ENCODE data around the gene STRIT1. TPM values are rescaled to one million over a fixed set of nuclear protein-coding genes. Genes with fewer than 3 reads are reported as not detected.

Gene STRIT1
- total RNA-seq (not detected), polyA plus RNA-seq (1 to 10 TPM in 1 of 3 donors, not detected in 2; 1.4 TPM)
- long read RNA-seq, donor 1, partial matches to known transcripts, result 0 of 1 reads
- long read RNA-seq, donor 1, other reads (novel, unspliced or antisense), result 0 of 1 reads
- long read RNA-seq, donor 2, result 0 reads
- long read RNA-seq, donor 3, result 0 reads
- long read RNA-seq, donor 4, result 0 reads
- long read RNA-seq, donor 5, result 0 reads
- long read RNA-seq, donor 6, result 0 reads
- long read RNA-seq, donor 7, result 0 reads
- long read RNA-seq, donor 8, result 0 reads
- long read RNA-seq, donor 9, result 0 reads
- long read RNA-seq, donor 10, result 0 reads

DNA sequence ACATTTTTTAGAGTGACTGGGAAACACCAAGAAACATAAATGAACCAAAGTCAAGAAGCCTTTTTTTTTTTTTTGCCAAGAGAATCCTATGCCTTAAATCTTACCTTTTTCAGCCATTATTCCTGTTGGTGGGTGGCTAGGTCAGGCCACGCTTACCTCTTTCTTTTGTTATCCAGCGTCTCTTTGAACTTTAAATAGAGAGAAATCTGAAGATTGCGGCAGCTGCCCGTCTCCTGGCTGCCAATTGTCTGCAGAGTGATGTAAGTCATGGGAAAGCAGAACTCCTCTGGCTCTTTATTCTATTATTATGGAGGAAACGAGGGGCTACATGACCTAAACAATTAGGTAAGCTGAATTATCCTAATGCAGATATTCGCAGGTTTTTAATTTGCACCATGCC is at the start of gene STRIT1:
Gene STRIT1, minus strand, starts transcription at position 168 of the 400 bp plus-strand sequence.
- peaks cover 0 to 22% (median 11%) of the 10 kb centered on the region in 4 donors for H3K9me3 ChIP-seq
- no peaks in the 10 kb centered on the region for H3K36me3 ChIP-seq
- no peaks in the 10 kb centered on the region for H3K27me3 ChIP-seq
- WGBS, 5 donors, result 68 to 81% (median 74%) methylated on average over 6 of the region's 6 CpGs
- TF ChIP-seq POLR2A (IDR thresholded peaks at IDR 0.05) (no peak), EP300 (IDR thresholded peaks at IDR 0.05) (no peak), CTCF (IDR thresholded peaks at IDR 0.05) (no peak), POLR2AphosphoS5 (IDR thresholded peaks at IDR 0.05) (no peak)
- intact Hi-C loops (cut with DNase I; ENCODE audit: low total_unique reads), result no loop called here
- no peak within 1 kb of the TSS for H3K4me3 ChIP-seq
- no peak within 1 kb of the TSS for H3K27ac ChIP-seq
- no peaks in the 10 kb centered on the region for H3K4me1 ChIP-seq
- no peak for DNase-seq

DNA sequence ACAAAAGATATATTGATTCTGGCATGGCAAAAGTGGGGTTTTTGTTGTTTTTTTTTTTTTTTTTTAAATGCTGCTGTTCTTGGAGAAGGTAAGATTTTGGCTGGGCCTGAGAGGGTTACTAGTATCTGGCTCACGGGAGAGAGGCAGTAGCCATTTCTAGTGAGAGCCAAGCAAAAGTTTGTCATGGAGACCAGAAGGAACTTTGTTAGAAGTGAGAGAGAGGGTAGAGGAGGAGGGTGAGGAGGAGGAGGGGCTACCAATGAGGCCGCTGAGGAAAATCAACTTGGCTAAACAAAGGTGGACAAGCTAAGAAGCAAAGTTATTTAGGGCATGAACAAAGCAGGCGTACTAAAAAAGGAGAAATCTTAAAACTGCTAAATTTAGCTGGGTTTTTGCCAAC is 48.9 kb upstream of the STRIT1 start:
- Histone ChIP-seq H3K9me3 (no peaks in the 10 kb centered on the region), H3K4me3 (no peak overlapping the region), H3K27ac (no peak overlapping the region), H3K36me3 (no peaks in the 10 kb centered on the region), H3K4me1 (no peaks in the 10 kb centered on the region), H3K27me3 (no peaks in the 10 kb centered on the region)
- intact Hi-C loops (cut with DNase I; ENCODE audit: low total_unique reads), result no loop called here
- TF ChIP-seq POLR2A (IDR thresholded peaks at IDR 0.05) (no peak), CTCF (IDR thresholded peaks at IDR 0.05) (no peak), EP300 (IDR thresholded peaks at IDR 0.05) (no peak), POLR2AphosphoS5 (IDR thresholded peaks at IDR 0.05) (no peak)
- no peak for DNase-seq
- WGBS, 5 donors, result 57 to 68% (median 63%) methylated on average over 3 of the region's 3 CpGs

- TF ChIP-seq POLR2AphosphoS5 (IDR thresholded peaks at IDR 0.05), result no peak
- TF ChIP-seq POLR2A (IDR thresholded peaks at IDR 0.05), result no peak
- TF ChIP-seq EP300 (IDR thresholded peaks at IDR 0.05), result no peak
- TF ChIP-seq CTCF (IDR thresholded peaks at IDR 0.05), result no peak
- H3K36me3 ChIP-seq, result no peaks in the 10 kb centered on the region
- intact Hi-C loops (cut with DNase I; ENCODE audit: low total_unique reads), result no loop called here
Observed at GRCh38 chr3:155339052-155339451, 45.6 kb upstream of the STRIT1 start.

GRCh38 chr3:155335724-155336354 is 42.4 kb upstream of the STRIT1 start:
- H3K9me3 ChIP-seq, result no peaks in the 10 kb centered on the region
- no peaks in the 10 kb centered on the region for H3K27me3 ChIP-seq
- 73 to 81% (median 80%) methylated on average over 3 of the region's 3 CpGs for WGBS, 5 donors
- H3K27ac ChIP-seq, result no peak overlapping the region
- no peaks in the 10 kb centered on the region for H3K36me3 ChIP-seq
- H3K4me3 ChIP-seq, result no peak overlapping the region
- no peak for TF ChIP-seq EP300 (IDR thresholded peaks at IDR 0.05)
- TF ChIP-seq CTCF (IDR thresholded peaks at IDR 0.05), result no peak
- no peak for TF ChIP-seq POLR2A (IDR thresholded peaks at IDR 0.05)
- no peak for TF ChIP-seq POLR2AphosphoS5 (IDR thresholded peaks at IDR 0.05)
- intact Hi-C loops (cut with DNase I; ENCODE audit: low total_unique reads), result no loop called here
- H3K4me1 ChIP-seq, result no peaks in the 10 kb centered on the region
- DNase-seq, result no peak

More at GRCh38 chr3:155339052-155339451, 45.6 kb upstream of the STRIT1 start:
- no peak for DNase-seq
- Histone ChIP-seq H3K4me1 (no peaks in the 10 kb centered on the region), H3K9me3 (no peaks in the 10 kb centered on the region), H3K27me3 (no peaks in the 10 kb centered on the region), H3K27ac (no peak overlapping the region), H3K4me3 (no peak overlapping the region)

Measured in stomach (tissue), 19 donors.